Skeletal muscle tissue (tissue), 4 donors: ENCODE results near the gene IPCEF1. TPM values are rescaled to one million over a fixed set of nuclear protein-coding genes. Genes with fewer than 3 reads are reported as not detected.

Experiments used
- H3K27ac ChIP-seq: one replicate; pipeline ENCODE4 v1.7.0; 2013; ENCODE audit warnings: mild to moderate bottlenecking, low read depth, low read length, inconsistent platforms
- H3K27me3 ChIP-seq, 3 donors: one replicate each; pipeline ENCODE4 v1.7.0; 2013; ENCODE audit warnings: low read length in 3 of 3; ENCODE audit not compliant: control insufficient read depth in 3 of 3, insufficient read depth in 3 of 3
- H3K36me3 ChIP-seq, 3 donors: one replicate each; pipeline ENCODE4 v1.7.0; 2013; ENCODE audit warnings: low read length in 3 of 3; ENCODE audit not compliant: control insufficient read depth in 3 of 3, insufficient read depth in 3 of 3
- H3K4me1 ChIP-seq, 3 donors: one replicate each; pipeline ENCODE4 v1.7.0; 2013; ENCODE audit warnings: low read length in 3 of 3, mild to moderate bottlenecking in 3 of 3; ENCODE audit not compliant: control insufficient read depth in 3 of 3, insufficient read depth in 3 of 3
- H3K4me3 ChIP-seq, 3 donors: one replicate each; pipeline ENCODE4 v1.7.0; 2013; ENCODE audit warnings: low read length in 3 of 3
- H3K9ac ChIP-seq, 3 donors: one replicate each; pipeline ENCODE4 v1.7.0; 2013; ENCODE audit warnings: low read length in 3 of 3, mild to moderate bottlenecking in 3 of 3, moderate library complexity in 2 of 3, low read depth in 1 of 3
- H3K9me3 ChIP-seq, 3 donors: one replicate each; pipeline ENCODE4 v1.7.0; 2013; ENCODE audit warnings: low read length in 3 of 3; ENCODE audit not compliant: control insufficient read depth in 3 of 3
- total RNA-seq: library from RNA; depleted of rRNA; stranded (reverse); fragments of >200 nt; gene quantifications from one replicate; pipeline ENCODE4 v1.2.3, GENCODE V29; 2014
- donor health status: Osteomylitis.

IPCEF1 gene
- total RNA-seq, 1 donor from 2014 or later = 2.1 TPM

- H3K9me3 ChIP-seq = no peaks in the 10 kb centered on the region
These were observed 3.1 kb upstream of the IPCEF1 start for GRCh38 chr6:154359679-154360078.

GRCh38 chr6:154359161-154359574, 2.6 kb upstream of the IPCEF1 start:
- Histone ChIP-seq H3K4me3 (no peak overlapping the region), H3K9me3 (no peaks in the 10 kb centered on the region), H3K36me3 (no peaks in the 10 kb centered on the region), H3K27me3 (no peaks in the 10 kb centered on the region), H3K9ac (no peak overlapping the region), H3K27ac (no peak overlapping the region), H3K4me1 (no peaks in the 10 kb centered on the region)

More at GRCh38 chr6:154359679-154360078, 3.1 kb upstream of the IPCEF1 start:
- no peaks in the 10 kb centered on the region for H3K4me1 ChIP-seq
- no peaks in the 10 kb centered on the region for H3K36me3 ChIP-seq
- no peak overlapping the region for H3K4me3 ChIP-seq
- H3K27ac ChIP-seq = no peak overlapping the region
- no peaks in the 10 kb centered on the region for H3K27me3 ChIP-seq
- H3K9ac ChIP-seq = no peak overlapping the region

GRCh38 chr6:154358019-154358545, 1.5 kb upstream of the IPCEF1 start:
- H3K9me3 ChIP-seq = no peaks in the 10 kb centered on the region
- H3K27ac ChIP-seq = no peak overlapping the region

GRCh38 chr6:154356113-154356512, 490 bp downstream of the IPCEF1 start:
- H3K9ac ChIP-seq = no peak overlapping the region
- H3K4me3 ChIP-seq = no peak overlapping the region
- no peak overlapping the region for H3K27ac ChIP-seq

More at GRCh38 chr6:154358019-154358545, 1.5 kb upstream of the IPCEF1 start:
- H3K27me3 ChIP-seq = no peaks in the 10 kb centered on the region
- H3K36me3 ChIP-seq = no peaks in the 10 kb centered on the region
- no peaks in the 10 kb centered on the region for H3K4me1 ChIP-seq
- no peak overlapping the region for H3K4me3 ChIP-seq
- no peak overlapping the region for H3K9ac ChIP-seq

GRCh38 chr6:154354265-154354777, 2.3 kb downstream of the IPCEF1 start:
- Histone ChIP-seq H3K27me3 (no peaks in the 10 kb centered on the region), H3K9me3 (no peaks in the 10 kb centered on the region), H3K4me1 (no peaks in the 10 kb centered on the region), H3K9ac (no peak overlapping the region), H3K27ac (no peak overlapping the region), H3K36me3 (no peaks in the 10 kb centered on the region), H3K4me3 (no peak overlapping the region)

More at GRCh38 chr6:154356113-154356512, 490 bp downstream of the IPCEF1 start:
- Histone ChIP-seq H3K4me1 (no peaks in the 10 kb centered on the region), H3K9me3 (no peaks in the 10 kb centered on the region), H3K27me3 (no peaks in the 10 kb centered on the region), H3K36me3 (no peaks in the 10 kb centered on the region)

- no peak overlapping the region for H3K9ac ChIP-seq
- H3K36me3 ChIP-seq = no peaks in the 10 kb centered on the region
- H3K27me3 ChIP-seq = no peaks in the 10 kb centered on the region
- no peak overlapping the region for H3K4me3 ChIP-seq
- no peaks in the 10 kb centered on the region for H3K9me3 ChIP-seq
- H3K27ac ChIP-seq = no peak overlapping the region
- no peaks in the 10 kb centered on the region for H3K4me1 ChIP-seq
These were observed 3.0 kb downstream of the IPCEF1 start for GRCh38 chr6:154353626-154354025.

- Histone ChIP-seq H3K4me3 (no peak overlapping the region), H3K36me3 (no peaks in the 10 kb centered on the region), H3K9me3 (no peaks in the 10 kb centered on the region), H3K27ac (no peak overlapping the region), H3K4me1 (no peaks in the 10 kb centered on the region), H3K9ac (no peak overlapping the region), H3K27me3 (no peaks in the 10 kb centered on the region)
These were observed 3.6 kb downstream of the IPCEF1 start for GRCh38 chr6:154352898-154353585.

GRCh38 chr6:154350293-154350692, 6.3 kb downstream of the IPCEF1 start:
- Histone ChIP-seq H3K9me3 (no peaks in the 10 kb centered on the region), H3K4me1 (no peaks in the 10 kb centered on the region), H3K27me3 (no peaks in the 10 kb centered on the region), H3K27ac (no peak overlapping the region), H3K36me3 (no peaks in the 10 kb centered on the region), H3K9ac (no peak overlapping the region), H3K4me3 (no peak overlapping the region)

GRCh38 chr6:154347981-154348380, 8.6 kb downstream of the IPCEF1 start:
- H3K4me1 ChIP-seq = no peaks in the 10 kb centered on the region
- no peaks in the 10 kb centered on the region for H3K9me3 ChIP-seq
- H3K4me3 ChIP-seq = no peak overlapping the region
- no peak overlapping the region for H3K9ac ChIP-seq
- no peaks in the 10 kb centered on the region for H3K36me3 ChIP-seq
- H3K27ac ChIP-seq = no peak overlapping the region
- H3K27me3 ChIP-seq = no peaks in the 10 kb centered on the region

GRCh38 chr6:154345811-154346210, 10.8 kb downstream of the IPCEF1 start:
- no peak overlapping the region for H3K9ac ChIP-seq
- H3K27me3 ChIP-seq = no peaks in the 10 kb centered on the region
- no peak overlapping the region for H3K27ac ChIP-seq
- no peaks in the 10 kb centered on the region for H3K4me1 ChIP-seq
- no peaks in the 10 kb centered on the region for H3K9me3 ChIP-seq
- no peaks in the 10 kb centered on the region for H3K36me3 ChIP-seq
- H3K4me3 ChIP-seq = no peak overlapping the region
